ENCODE data around the gene CHRNA10.

DNA sequence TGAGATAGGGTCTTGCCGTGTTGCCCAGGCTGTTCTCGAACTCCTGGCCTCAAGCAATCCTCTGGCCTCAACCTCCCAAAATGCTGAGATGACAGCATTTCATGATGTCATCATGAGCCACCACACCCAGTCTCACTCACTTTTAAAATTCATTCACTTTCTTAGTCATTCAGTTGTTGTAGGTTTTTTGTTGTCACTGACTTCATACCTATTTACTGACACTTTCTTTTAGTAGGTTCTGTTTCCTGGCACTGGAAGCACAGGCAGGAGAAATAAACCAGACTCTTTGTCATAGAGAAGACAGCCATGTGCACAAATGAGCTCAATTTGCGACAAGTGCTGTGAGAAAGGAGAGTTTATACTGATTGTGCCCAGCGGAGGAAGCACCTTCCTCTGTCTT lies 39.9 kb downstream of the CHRNA10 start:
- TF ChIP-seq CTCF (IDR thresholded peaks at IDR 0.05): no peak
- TF ChIP-seq, protein P1, sequence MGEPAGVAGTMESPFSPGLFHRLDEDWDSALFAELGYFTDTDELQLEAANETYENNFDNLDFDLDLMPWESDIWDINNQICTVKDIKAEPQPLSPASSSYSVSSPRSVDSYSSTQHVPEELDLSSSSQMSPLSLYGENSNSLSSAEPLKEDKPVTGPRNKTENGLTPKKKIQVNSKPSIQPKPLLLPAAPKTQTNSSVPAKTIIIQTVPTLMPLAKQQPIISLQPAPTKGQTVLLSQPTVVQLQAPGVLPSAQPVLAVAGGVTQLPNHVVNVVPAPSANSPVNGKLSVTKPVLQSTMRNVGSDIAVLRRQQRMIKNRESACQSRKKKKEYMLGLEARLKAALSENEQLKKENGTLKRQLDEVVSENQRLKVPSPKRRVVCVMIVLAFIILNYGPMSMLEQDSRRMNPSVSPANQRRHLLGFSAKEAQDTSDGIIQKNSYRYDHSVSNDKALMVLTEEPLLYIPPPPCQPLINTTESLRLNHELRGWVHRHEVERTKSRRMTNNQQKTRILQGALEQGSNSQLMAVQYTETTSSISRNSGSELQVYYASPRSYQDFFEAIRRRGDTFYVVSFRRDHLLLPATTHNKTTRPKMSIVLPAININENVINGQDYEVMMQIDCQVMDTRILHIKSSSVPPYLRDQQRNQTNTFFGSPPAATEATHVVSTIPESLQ (CRISPR knock-in tag; IDR thresholded peaks at IDR 0.05): no peak
- no peak for TF ChIP-seq AR (CRISPR knock-in tag; IDR thresholded peaks at IDR 0.05)
- TF ChIP-seq ATF3 (CRISPR knock-in tag; conservative IDR thresholded peaks at IDR 0.05): no peak
- TF ChIP-seq SP1 (CRISPR knock-in tag; conservative IDR thresholded peaks at IDR 0.05): no peak
